ENCODE data around the gene LMTK3. TPM values are rescaled to one million over a fixed set of nuclear protein-coding genes. Genes with fewer than 3 reads are reported as not detected.
A peak's percentile ranks its signal among the peaks of the same experiment; 100 is the strongest.

Gene LMTK3, protein sequence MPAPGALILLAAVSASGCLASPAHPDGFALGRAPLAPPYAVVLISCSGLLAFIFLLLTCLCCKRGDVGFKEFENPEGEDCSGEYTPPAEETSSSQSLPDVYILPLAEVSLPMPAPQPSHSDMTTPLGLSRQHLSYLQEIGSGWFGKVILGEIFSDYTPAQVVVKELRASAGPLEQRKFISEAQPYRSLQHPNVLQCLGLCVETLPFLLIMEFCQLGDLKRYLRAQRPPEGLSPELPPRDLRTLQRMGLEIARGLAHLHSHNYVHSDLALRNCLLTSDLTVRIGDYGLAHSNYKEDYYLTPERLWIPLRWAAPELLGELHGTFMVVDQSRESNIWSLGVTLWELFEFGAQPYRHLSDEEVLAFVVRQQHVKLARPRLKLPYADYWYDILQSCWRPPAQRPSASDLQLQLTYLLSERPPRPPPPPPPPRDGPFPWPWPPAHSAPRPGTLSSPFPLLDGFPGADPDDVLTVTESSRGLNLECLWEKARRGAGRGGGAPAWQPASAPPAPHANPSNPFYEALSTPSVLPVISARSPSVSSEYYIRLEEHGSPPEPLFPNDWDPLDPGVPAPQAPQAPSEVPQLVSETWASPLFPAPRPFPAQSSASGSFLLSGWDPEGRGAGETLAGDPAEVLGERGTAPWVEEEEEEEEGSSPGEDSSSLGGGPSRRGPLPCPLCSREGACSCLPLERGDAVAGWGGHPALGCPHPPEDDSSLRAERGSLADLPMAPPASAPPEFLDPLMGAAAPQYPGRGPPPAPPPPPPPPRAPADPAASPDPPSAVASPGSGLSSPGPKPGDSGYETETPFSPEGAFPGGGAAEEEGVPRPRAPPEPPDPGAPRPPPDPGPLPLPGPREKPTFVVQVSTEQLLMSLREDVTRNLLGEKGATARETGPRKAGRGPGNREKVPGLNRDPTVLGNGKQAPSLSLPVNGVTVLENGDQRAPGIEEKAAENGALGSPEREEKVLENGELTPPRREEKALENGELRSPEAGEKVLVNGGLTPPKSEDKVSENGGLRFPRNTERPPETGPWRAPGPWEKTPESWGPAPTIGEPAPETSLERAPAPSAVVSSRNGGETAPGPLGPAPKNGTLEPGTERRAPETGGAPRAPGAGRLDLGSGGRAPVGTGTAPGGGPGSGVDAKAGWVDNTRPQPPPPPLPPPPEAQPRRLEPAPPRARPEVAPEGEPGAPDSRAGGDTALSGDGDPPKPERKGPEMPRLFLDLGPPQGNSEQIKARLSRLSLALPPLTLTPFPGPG (N-terminal part only)
- 2.0 and 3.2 TPM in 2 replicates for polyA plus RNA-seq (2012; rRNA removed)
- polyA plus RNA-seq (2012; cell fraction: cytosol; rRNA removed) = 1.0 and 2.3 TPM in 2 replicates
- polyA plus RNA-seq (2012; cell fraction: nucleus; rRNA removed) = 10.9 and 13.2 TPM in 2 replicates

DNA sequence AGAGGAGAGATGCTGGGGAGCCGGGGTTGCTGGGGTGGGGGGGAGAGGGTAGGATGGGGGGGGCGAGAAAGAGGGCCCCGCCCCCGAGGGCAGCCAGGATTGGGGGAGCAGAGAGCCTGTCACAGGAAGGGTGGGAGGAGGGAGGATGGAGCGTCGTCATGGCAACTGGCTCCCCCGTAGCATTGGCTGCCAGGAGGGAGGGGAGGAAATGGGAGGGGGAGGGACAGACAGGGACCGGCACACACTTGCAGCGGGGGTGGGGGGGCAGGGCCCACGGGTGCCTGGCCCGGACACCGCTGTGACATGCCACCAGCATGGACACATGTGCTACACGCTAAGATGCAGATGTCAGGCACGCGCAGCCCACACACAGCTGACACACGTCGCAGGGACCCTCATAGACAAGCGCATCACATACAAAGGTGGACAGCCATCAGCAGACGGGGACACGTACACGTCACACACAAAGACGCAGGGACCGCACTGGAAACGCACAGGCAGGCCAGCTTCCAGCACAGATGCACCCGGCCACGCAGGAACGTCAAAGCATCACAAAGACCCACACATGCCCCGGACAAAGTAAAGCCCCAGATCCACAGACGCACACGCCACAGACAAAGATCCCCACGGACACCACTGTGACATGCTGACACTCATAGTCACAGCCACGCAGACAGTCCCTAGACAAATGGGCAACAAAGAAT lies at the start of gene LMTK3:
TSS of gene LMTK3 (minus strand) at position 36 of the 704 bp plus-strand sequence. CDS start 259 bp downstream, outside the sequence.
- ChIA-PET CTCF (interaction anchor here (8.8 kb wide), 1 partner anchor 74 kb away, joined by 142 read pairs; no protein-coding TSS in a partner anchor), POLR2A (interaction anchor here (0.6 kb wide), 1 partner anchor 774 kb away, joined by 6 read pairs; no protein-coding TSS in a partner anchor)
- TF ChIP-seq RCOR1 (IDR thresholded peaks at IDR 0.05; ENCODE audit: low read length) (0 out of 2 replicates have a peak, but pooled peaks have one; percentile 26), EZH2phosphoT487 (IDR thresholded peaks at IDR 0.05; ENCODE audit: borderline replicate concordance, low read depth) (no peak), CHD2 (IDR thresholded peaks at IDR 0.05; ENCODE audit: low read length, partially characterized antibody) (no peak), SMC3 (IDR thresholded peaks at IDR 0.05; ENCODE audit: low read depth, low read length) (no peak), MXI1 (IDR thresholded peaks at IDR 0.05; ENCODE audit: low read depth, low read length) (peak; percentile 88)
- TF ChIP-seq, protein P1, sequence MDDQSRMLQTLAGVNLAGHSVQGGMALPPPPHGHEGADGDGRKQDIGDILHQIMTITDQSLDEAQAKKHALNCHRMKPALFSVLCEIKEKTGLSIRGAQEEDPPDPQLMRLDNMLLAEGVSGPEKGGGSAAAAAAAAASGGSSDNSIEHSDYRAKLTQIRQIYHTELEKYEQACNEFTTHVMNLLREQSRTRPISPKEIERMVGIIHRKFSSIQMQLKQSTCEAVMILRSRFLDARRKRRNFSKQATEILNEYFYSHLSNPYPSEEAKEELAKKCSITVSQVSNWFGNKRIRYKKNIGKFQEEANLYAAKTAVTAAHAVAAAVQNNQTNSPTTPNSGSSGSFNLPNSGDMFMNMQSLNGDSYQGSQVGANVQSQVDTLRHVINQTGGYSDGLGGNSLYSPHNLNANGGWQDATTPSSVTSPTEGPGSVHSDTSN (IDR thresholded peaks at IDR 0.05) = peak; percentile 96
- no peaks in the 10 kb centered on the region for H3K79me2 ChIP-seq (ENCODE audit: insufficient read depth)
- peak within 1 kb of the TSS; percentile 50; the same call in 1 of the 2 replicates for H3K9ac ChIP-seq
- no peaks in the 10 kb centered on the region for H4K20me1 ChIP-seq (ENCODE audit: insufficient read depth)
- WGBS (ENCODE audit: low lambda C conversion rate) = 16% methylated on average over 22 of the region's 32 CpGs
- no peaks in the 10 kb centered on the region for H3K27me3 ChIP-seq (ENCODE audit: insufficient read depth)
- peak; percentile 97 for DNase-seq
- no peaks in the 10 kb centered on the region for H3K36me3 ChIP-seq (replicated peaks in 1 of 2; ENCODE audit: control insufficient read depth in 1 of 2, insufficient read depth in 2 of 2, low read length in 1 of 2)
- peaks cover 11% of the 10 kb centered on the region for H3F3A ChIP-seq (replicated peaks; ENCODE audit: insufficient read depth)
- peak within 1 kb of the TSS in 1 of 2 experiments; percentile 51; a peak in 1 of 4 replicates for H3K27ac ChIP-seq (ENCODE audit: low read depth in 2 of 2, low read length in 1 of 2)
- H3K4me1 ChIP-seq (ENCODE audit: control insufficient read depth in 1 of 2, insufficient read depth in 2 of 2, low read depth in 1 of 2, low read length in 1 of 2) = peaks cover 0 to 22% of the 10 kb centered on the region in 2 experiments; a peak in 1 of 4 replicates
- H2AFZ ChIP-seq (ENCODE audit: low read depth) = peak within 1 kb of the TSS; percentile 78
- no peaks in the 10 kb centered on the region for H3K9me3 ChIP-seq
- no peaks in the 10 kb centered on the region for H3K9me2 ChIP-seq
- H3K4me2 ChIP-seq = peak within 1 kb of the TSS; percentile 84
- H3K4me3 ChIP-seq (ENCODE audit: low read depth in 2 of 2, low read length in 1 of 2) = peak within 1 kb of the TSS; percentile 59 to 77

DNA sequence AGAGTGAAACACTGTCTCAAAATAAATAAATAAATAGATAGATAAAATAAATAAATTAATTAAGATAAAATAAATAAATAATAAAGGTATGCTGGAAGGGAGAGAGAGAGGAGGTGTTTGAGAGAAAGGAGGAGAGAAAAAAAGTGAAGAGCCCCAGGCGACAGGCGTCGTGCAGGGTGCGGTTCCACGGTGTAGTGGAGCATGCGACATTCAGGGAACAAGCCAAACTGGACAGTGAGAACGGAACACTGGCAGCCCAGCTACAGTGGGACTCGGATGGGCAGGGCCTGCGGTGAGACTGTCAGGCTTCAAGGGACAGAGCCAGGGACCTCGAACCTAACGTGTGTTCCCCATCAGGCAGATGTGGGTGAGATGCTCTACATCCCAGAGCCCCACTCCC lies 49.8 kb upstream of the LMTK3 start:
- no peak overlapping the region for H2AFZ ChIP-seq (ENCODE audit: low read depth)
- WGBS (ENCODE audit: low lambda C conversion rate) = 91% methylated on average over 10 of the region's 11 CpGs
- TF ChIP-seq RCOR1 (IDR thresholded peaks at IDR 0.05; ENCODE audit: low read length) (no peak), FOSL2 (IDR thresholded peaks at IDR 0.05; ENCODE audit: borderline replicate concordance, low read depth) (no peak), NFIC (IDR thresholded peaks at IDR 0.05; ENCODE audit: borderline replicate concordance) (no peak), CHD2 (IDR thresholded peaks at IDR 0.05; ENCODE audit: low read length, partially characterized antibody) (no peak), MXI1 (IDR thresholded peaks at IDR 0.05; ENCODE audit: low read depth, low read length) (no peak), YY1 (IDR thresholded peaks at IDR 0.05; ENCODE audit: low read depth) (no peak)
- TF ChIP-seq, protein P2, sequence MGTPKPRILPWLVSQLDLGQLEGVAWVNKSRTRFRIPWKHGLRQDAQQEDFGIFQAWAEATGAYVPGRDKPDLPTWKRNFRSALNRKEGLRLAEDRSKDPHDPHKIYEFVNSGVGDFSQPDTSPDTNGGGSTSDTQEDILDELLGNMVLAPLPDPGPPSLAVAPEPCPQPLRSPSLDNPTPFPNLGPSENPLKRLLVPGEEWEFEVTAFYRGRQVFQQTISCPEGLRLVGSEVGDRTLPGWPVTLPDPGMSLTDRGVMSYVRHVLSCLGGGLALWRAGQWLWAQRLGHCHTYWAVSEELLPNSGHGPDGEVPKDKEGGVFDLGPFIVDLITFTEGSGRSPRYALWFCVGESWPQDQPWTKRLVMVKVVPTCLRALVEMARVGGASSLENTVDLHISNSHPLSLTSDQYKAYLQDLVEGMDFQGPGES (IDR thresholded peaks at IDR 0.05; ENCODE audit: low read depth, low read length) = no peak

More for the DNA sequence above, 49.8 kb upstream of the LMTK3 start:
- peak; percentile 2 for DNase-seq
- Histone ChIP-seq H3F3A (replicated peaks; ENCODE audit: insufficient read depth) (peaks cover 9% of the 10 kb centered on the region), H3K27ac (ENCODE audit: low read depth in 2 of 2, low read length in 1 of 2) (no peak overlapping the region), H3K9me2 (no peaks in the 10 kb centered on the region), H3K4me3 (ENCODE audit: low read depth in 2 of 2, low read length in 1 of 2) (no peak overlapping the region), H3K9me3 (no peaks in the 10 kb centered on the region), H3K36me3 (replicated peaks in 1 of 2; ENCODE audit: control insufficient read depth in 1 of 2, insufficient read depth in 2 of 2, low read length in 1 of 2) (no peaks in the 10 kb centered on the region), H3K4me1 (ENCODE audit: control insufficient read depth in 1 of 2, insufficient read depth in 2 of 2, low read depth in 1 of 2, low read length in 1 of 2) (no peaks in the 10 kb centered on the region), H3K9ac (no peak overlapping the region), H3K27me3 (ENCODE audit: insufficient read depth) (no peaks in the 10 kb centered on the region), H3K4me2 (no peak overlapping the region), H3K79me2 (ENCODE audit: insufficient read depth) (no peaks in the 10 kb centered on the region), H4K20me1 (ENCODE audit: insufficient read depth) (no peaks in the 10 kb centered on the region)
- POLR2A ChIA-PET = no interaction called here
- CTCF ChIA-PET = interaction anchor here (2.4 kb wide), 1 partner anchor 71 kb away, joined by 8 read pairs; no protein-coding TSS in a partner anchor

Data from SK-N-SH (cell line).